Cardiac fibroblast (primary cell): ENCODE data around the gene LHFPL3.

Experiments used
- DNase-seq, 2 donors: peaks; one replicate each; pipeline versions ENCODE4 v3.0.0 to v3.0.0-alpha.2; 2010; ENCODE audit warnings: low read depth in 2 of 2
- H3K4me3 ChIP-seq, 2 donors: replicated peaks in 1 of 2; 1 replicate in 1 of 2; 2 replicates in 1 of 2; pipeline ENCODE4 v1.5.1; 2011; ENCODE audit warnings: low read depth in 2 of 2, low read length in 2 of 2, mild to moderate bottlenecking in 2 of 2, moderate library complexity in 1 of 2
- CTCF ChIP-seq: IDR thresholded peaks from one replicate; pipeline ENCODE4 v1.5.1; 2011; ENCODE audit warnings: low read depth, mild to moderate bottlenecking, low read length, inconsistent platforms

The LHFPL3 gene

DNA sequence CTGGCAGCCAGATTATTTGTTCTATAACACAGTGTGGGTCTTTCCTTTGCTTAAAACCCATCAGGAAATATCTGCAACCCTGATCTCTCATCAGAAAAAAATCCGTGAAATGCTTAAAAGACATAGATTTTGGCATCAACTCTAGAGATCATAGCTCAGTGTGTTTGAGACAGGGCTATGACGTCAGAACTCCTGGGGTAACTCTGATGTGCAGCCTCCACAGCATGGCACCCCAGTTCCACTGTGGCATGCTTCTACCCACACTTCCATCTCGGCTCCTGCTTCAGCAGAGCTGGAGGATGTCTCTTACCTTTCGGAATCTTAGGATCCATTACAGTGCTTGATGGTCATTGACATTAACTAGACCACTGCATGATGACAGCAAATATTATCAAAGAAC lies 205.7 kb downstream of the LHFPL3 start:
- no peak for TF ChIP-seq CTCF
- no peak for DNase-seq

DNA sequence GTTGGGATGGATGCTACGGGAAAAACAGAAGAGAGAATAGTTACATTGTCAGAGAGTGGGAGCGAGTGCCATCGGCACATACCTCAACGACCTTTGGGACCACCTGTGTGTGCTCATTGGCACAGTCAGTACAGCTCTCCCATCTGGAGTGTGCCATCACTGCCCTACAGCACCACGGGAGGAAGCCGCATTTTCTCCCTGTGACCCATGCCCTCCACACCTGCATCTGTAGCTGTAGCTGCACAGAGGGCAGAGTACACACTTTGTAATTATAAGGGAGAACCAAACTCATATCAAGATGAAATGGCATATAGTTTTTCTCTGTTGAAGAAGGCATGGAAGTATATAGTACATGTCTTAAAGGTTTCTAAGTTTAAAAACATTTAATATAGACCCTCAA lies 207.4 kb downstream of the LHFPL3 start:
- no peak for TF ChIP-seq CTCF
- no peak for DNase-seq
- H3K4me3 ChIP-seq = no peak overlapping the region

More for the DNA sequence above, 205.7 kb downstream of the LHFPL3 start:
- H3K4me3 ChIP-seq = no peak overlapping the region

- DNase-seq = no peak
- TF ChIP-seq CTCF = no peak
Observed at GRCh38 chr7:104536956-104537355, 208.6 kb downstream of the LHFPL3 start.

GRCh38 chr7:104538152-104538551 lies 209.7 kb downstream of the LHFPL3 start:
- no peak for DNase-seq
- H3K4me3 ChIP-seq = no peak overlapping the region
- TF ChIP-seq CTCF = no peak

More at GRCh38 chr7:104536956-104537355, 208.6 kb downstream of the LHFPL3 start:
- H3K4me3 ChIP-seq = no peak overlapping the region

GRCh38 chr7:104541897-104542296 lies 213.5 kb downstream of the LHFPL3 start:
- no peak for TF ChIP-seq CTCF
- no peak for DNase-seq
- no peak overlapping the region for H3K4me3 ChIP-seq

DNA sequence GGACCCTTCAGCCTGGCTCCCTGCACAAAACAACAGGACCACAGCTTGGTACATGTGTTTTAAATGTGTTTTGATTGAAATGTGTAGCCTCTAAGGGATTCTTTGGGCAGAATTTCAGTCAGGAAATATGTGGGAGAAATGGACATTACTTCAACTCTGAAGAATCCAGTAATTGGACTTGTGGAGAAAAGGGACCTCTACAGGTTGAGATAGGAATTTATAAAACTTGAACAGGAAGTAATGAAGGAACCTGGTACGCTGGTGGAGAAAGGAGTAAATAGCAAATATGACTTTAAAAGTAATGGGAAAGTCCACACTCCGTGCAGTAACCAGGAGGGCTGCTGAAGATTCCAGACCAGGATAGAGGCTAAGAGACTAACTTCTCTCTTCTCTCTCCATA lies 220.5 kb downstream of the LHFPL3 start:
- no peak overlapping the region for H3K4me3 ChIP-seq
- no peak for DNase-seq
- no peak for TF ChIP-seq CTCF

DNA sequence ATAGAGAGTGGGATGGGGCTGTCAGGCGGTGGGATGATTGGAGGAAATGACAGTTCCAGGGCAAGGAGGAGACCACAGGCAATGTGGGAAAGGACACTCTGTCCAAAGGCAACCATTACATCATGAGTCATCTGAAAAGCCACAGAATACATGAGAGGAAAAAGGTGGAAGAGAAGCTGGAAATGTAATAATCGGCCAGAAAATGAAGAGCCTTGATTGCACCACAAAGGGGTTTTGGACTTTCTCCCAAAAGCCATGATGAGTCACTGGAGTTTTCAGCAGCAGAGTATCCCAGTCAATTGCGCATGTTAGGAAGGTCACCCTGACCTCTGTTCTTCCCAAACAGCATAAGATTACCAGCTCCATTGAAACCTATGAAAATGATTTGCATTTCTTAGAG lies 222.0 kb downstream of the LHFPL3 start:
- DNase-seq = no peak
- no peak overlapping the region for H3K4me3 ChIP-seq
- TF ChIP-seq CTCF = no peak
